Esophagus mucosa (tissue), 1 donor: ENCODE measurements around the gene MRPL17. TPM values are rescaled to one million over a fixed set of nuclear protein-coding genes. Genes with fewer than 3 reads are reported as not detected.

Experiments
- ATAC-seq: fragments of 200-7000 bp; cut with Tn5 transposase; one replicate; pipeline ENCODE4 v1.9.1; 2020
- total RNA-seq: library from RNA; stranded (reverse); gene quantifications from one replicate; pipeline ENCODE4 v1.2.4, GENCODE V29; 2023
- donor health status: DM: yes; HTN: yes; CAD: no.

The MRPL17 gene
- total RNA-seq, 1 donor from 2014 or later: 37.1 TPM

- ATAC-seq: peak; percentile 4
Measured at GRCh38 chr11:6682591-6682935, 577 bp downstream of the MRPL17 start.

GRCh38 chr11:6681949-6682348 lies 1.2 kb downstream of the MRPL17 start:
- ATAC-seq: no peak

GRCh38 chr11:6681505-6681904 lies 1.6 kb downstream of the MRPL17 start:
- no peak for ATAC-seq

- no peak for ATAC-seq
Measured at GRCh38 chr11:6677018-6677417, 6.1 kb downstream of the MRPL17 start.

- ATAC-seq: no peak
Measured at GRCh38 chr11:6674862-6675261, 8.3 kb downstream of the MRPL17 start.

- no peak for ATAC-seq
Measured at GRCh38 chr11:6674219-6674597, 8.9 kb downstream of the MRPL17 start.

GRCh38 chr11:6673523-6674218 lies 9.5 kb downstream of the MRPL17 start:
- no peak for ATAC-seq

- ATAC-seq: no peak
Measured at GRCh38 chr11:6671991-6672390, 11.1 kb downstream of the MRPL17 start.

GRCh38 chr11:6670202-6670830 lies 12.8 kb downstream of the MRPL17 start:
- ATAC-seq: no peak

GRCh38 chr11:6667733-6668374 lies 15.3 kb downstream of the MRPL17 start:
- ATAC-seq: no peak

GRCh38 chr11:6666302-6667183 lies 16.6 kb downstream of the MRPL17 start:
- no peak for ATAC-seq

GRCh38 chr11:6664551-6664950 lies 18.6 kb downstream of the MRPL17 start:
- no peak for ATAC-seq

- no peak for ATAC-seq
Measured at GRCh38 chr11:6663794-6664469, 19.2 kb downstream of the MRPL17 start.

GRCh38 chr11:6660712-6661111 lies 22.4 kb downstream of the MRPL17 start:
- ATAC-seq: no peak

- no peak for ATAC-seq
Measured at GRCh38 chr11:6658647-6659046, 24.5 kb downstream of the MRPL17 start.

GRCh38 chr11:6657346-6657745 lies 25.8 kb downstream of the MRPL17 start:
- no peak for ATAC-seq

- ATAC-seq: no peak
Measured at GRCh38 chr11:6656936-6657335, 26.2 kb downstream of the MRPL17 start.

- ATAC-seq: no peak
Measured at GRCh38 chr11:6656584-6656915, 26.6 kb downstream of the MRPL17 start.

GRCh38 chr11:6655790-6656583 lies 27.2 kb downstream of the MRPL17 start, which contains the start of gene DCHS1:
Gene DCHS1, minus strand, starts transcription at chr11:6655809. Its CDS starts 14,196 bp downstream, at chr11:6641613.
- ATAC-seq: no peak

GRCh38 chr11:6655020-6655789 lies 27.9 kb downstream of the MRPL17 start:
- peak; percentile 30 for ATAC-seq
